ENCODE data around the gene IDS.
"Not testable (repeated sequence)": the region's sequence is repeated elsewhere in the genome, so short reads cannot be mapped to it uniquely, and the experiment has no call there.

The IDS gene

DNA sequence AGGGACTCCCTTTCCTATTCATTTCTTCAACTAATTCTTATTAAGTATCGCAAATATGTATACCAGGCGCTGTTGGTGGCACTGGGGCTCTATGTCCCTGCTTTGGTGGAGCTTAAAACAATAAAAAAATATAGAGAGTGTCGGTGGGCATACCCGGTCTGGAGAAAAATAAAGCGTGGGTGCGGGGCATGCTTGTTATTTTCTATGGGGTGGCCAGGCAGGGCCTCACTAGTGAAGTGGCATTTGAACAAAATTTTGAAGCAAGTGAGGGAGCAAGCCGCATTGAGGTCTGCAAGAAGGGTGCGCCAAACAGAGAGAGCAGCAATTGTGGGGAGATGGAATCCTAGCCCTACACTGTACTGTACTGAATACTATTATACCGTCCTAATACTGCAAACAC lies 565 bp upstream of the IDS start:
- H3K4me3 ChIP-seq (ENCODE audit: low read length): peak overlapping the region; percentile 68; the same call in 1 of the 2 replicates
- no peak for DNase-seq (ENCODE audit: low read depth, low spot score)

DNA sequence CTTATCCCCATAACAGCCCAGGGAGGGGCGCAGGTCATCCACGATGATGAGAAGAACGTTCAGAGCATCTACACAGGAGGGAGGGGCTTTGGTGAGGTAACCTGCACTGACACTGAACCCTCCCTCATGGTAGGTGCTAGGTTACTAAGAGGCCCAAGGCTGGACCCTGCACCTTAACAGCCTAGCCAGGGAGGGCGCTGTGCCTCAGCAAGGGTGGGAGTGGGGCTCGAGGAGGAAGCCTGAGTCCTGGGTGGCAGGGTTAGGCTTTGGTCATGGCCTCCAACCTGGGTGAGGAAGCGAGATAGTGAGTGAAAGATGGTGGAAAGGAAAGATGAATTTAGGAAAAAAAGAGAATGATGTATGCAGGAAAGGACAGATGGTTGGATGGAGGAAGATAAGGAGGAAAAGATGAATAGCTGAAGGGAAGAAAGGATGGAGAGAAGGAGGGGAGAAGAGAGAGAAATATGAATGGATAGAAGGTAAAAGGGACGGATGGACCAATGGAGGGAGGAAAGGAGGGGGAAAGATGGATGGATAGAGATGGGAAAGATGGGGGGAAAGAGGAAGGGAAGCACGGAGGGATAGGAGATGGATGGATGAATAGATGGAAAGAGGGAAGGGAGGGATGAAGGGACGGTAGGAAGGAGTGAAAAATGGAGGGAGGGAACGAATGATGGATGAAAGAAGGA lies 736 bp downstream of the IDS start:
- peak overlapping the region; percentile 68 for H3K4me3 ChIP-seq (ENCODE audit: low read length)
- DNase-seq (ENCODE audit: low read depth, low spot score): no peak

DNA sequence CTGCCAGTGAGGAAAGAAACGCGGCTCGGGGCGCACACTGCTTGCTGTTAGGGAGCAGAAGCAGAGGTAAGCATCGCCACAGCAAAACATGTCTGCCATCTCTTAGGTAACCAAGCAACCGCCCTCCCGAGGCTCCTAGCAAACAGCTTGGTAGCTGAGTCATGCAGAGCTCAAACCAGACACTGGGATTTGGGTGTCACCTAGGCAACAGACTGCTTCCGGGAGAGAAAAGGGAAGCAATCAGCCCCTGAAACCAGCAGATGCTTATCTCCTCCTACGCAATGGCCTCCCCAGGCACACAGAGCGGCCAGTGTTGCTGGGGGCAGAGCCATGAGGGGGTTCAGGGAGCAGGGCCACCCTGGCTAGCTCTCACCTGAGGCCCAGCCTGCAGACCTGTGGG lies 1.7 kb downstream of the IDS start:
- H3K4me3 ChIP-seq (ENCODE audit: low read length): peak overlapping the region; percentile 23; the same call in 1 of the 2 replicates
- DNase-seq (ENCODE audit: low read depth, low spot score): peak; percentile 59

DNA sequence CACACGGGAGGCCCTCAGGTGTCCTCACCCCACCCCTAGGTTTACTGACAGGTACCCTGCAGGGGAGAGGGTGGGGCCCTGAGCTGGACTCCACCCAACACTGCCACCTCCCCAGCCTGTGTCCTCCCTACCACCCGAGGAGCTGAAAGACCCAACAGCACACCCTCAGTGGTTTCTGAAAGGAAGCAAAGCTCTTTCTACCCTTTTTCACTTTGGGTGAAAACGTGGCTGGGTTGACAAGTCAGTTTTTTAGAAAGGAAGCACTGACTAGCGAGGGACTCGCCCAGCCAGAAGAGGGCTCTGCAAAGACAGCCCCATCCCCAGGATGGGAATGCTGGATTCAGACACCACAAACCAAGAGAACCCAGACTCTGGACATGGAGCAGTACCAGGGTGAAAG lies 2.2 kb downstream of the IDS start:
- not testable (repeated sequence) for H3K4me3 ChIP-seq (ENCODE audit: low read length); DNase-seq (ENCODE audit: low read depth, low spot score)

DNA sequence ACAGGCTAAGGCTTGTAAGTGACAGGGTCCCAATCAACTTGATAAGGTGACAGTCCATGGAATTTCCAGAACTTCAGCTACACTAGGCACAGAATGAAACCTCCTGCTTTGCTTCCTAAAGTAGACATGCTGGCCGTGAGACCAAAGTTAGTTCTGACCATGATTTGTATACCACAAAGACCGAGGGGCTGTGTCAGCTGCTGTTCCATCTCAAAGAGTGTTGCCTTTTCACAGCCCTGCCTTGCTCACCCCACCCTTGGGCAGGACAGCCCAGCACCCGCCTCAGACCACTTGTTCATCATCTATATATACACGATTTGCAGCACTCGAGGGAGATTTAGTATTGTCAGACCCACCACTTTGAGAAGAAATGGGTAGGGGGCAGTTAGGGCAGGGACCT lies 5.3 kb downstream of the IDS start:
- DNase-seq (ENCODE audit: low read depth, low spot score): no peak
- no peak overlapping the region for H3K4me3 ChIP-seq (ENCODE audit: low read length)

DNA sequence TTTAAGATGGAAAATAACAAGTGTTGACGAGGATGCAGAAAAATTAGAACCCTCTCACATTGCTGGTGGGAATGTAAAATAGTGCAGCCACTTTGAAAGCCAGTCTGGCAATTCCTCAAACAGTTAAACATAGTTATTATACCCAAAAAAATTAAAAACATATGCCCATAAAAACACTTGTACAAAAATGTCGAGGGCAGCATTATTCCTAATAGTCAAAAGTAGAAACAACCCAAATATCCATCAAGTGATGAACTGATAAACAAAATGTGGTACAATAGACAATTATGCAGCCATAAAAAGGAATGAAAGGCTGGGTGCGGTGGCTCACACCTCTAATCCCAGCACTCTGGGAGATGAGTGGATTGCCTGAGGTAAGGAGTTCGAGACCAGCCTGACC lies 6.3 kb downstream of the IDS start:
- no peak overlapping the region for H3K4me3 ChIP-seq (ENCODE audit: low read length)
- no peak for DNase-seq (ENCODE audit: low read depth, low spot score)

DNA sequence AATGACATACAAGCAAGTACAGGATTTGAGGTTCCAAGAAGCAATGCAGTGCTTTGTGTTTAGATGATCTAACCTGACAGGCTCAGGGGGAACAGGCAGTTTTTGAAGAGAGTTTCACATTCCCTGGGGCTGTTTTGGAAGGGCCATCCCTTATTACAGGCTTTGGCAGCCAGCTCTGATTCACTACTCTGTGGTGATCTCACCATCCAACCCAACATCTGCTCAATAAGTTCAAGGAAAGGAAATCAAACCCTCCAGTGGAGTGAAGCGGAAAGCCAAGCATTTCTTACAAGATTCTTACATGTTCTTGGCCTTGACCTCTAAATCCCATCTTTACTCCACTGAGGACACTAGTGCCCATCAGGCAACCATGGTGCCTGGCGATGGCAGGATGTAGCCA lies 7.5 kb downstream of the IDS start:
- no peak for DNase-seq (ENCODE audit: low read depth, low spot score)
- no peak overlapping the region for H3K4me3 ChIP-seq (ENCODE audit: low read length)

DNA sequence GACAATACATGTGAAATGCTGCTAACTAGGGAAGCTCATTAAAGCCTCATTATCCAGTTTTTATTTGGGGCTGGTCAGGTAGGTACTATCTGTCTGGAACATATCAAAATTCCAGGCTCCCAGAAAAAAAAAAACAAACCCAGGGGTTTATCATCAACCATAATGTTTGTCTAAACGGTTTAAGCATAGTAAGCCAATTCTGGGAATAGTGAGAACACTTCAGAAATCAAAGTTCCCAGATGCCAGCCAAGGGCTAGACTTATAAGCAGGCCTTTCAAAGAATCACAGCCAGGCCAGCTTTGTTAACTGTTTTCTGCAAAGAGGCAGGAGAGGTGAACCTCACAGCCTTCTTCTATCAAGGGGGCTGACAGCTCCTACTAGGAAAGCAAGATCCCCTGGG lies 8.1 kb downstream of the IDS start:
- H3K4me3 ChIP-seq (ENCODE audit: low read length): no peak overlapping the region
- DNase-seq (ENCODE audit: low read depth, low spot score): no peak

DNA sequence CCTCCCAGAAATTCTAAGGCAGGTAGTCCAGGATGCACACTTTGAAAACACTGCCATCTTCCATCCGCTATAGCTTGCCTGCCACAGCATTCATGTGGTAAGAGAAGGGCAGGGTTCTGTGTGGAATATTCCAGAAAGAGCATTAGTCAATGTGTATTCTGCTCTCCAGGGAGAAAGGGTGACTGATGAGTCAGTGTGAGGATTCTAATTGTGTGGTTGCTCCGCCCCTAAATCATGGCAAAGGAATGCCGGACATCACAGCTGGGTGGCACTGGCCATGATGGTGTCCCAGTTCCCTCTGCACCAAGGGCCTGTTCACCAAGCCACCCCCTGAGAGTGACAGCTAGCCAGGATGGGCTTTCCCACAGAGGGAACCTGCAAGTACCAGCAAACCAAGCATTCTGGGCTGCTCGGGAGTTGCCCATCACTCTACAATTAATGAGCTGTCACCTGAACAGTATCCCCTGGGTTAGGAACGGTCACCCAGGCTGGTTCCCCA lies 9.5 kb downstream of the IDS start:
- no peak for DNase-seq (ENCODE audit: low read depth, low spot score)
- no peak overlapping the region for H3K4me3 ChIP-seq (ENCODE audit: low read length)

DNA sequence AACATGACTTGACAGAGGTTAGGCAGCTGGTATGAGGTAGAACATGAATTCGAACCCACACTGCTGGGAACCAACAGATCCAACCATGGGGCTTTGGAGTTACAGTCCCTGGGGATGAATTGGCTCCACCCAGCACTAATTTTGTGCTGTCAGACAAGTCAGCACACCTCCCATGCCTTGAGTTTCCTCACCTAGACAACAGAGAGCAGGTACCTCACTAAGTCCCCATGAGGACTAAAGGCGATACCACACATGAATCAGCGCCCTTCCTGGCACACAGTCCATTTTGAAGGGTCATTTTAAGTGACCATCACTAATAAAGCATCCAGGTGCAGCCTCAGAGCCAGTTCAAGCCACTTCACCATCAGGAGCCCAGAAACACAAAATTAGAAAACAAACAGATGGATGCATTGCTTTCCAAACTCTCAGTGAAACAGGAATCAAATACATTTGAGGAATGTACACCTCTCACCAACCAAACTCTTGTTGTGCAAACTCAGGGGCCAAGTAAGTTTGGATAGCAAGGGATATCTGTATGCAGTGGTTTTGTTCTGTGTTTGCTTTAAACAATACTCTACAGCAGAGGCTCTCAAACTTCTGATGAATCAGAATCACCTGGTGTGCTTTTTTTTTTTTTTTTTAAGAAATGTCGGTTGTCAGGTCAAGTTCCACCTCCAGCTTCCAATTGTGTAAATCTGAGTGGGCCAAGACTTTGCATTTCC lies 10.1 kb downstream of the IDS start:
- no peak for DNase-seq (ENCODE audit: low read depth, low spot score)
- H3K4me3 ChIP-seq (ENCODE audit: low read length): no peak overlapping the region

DNA sequence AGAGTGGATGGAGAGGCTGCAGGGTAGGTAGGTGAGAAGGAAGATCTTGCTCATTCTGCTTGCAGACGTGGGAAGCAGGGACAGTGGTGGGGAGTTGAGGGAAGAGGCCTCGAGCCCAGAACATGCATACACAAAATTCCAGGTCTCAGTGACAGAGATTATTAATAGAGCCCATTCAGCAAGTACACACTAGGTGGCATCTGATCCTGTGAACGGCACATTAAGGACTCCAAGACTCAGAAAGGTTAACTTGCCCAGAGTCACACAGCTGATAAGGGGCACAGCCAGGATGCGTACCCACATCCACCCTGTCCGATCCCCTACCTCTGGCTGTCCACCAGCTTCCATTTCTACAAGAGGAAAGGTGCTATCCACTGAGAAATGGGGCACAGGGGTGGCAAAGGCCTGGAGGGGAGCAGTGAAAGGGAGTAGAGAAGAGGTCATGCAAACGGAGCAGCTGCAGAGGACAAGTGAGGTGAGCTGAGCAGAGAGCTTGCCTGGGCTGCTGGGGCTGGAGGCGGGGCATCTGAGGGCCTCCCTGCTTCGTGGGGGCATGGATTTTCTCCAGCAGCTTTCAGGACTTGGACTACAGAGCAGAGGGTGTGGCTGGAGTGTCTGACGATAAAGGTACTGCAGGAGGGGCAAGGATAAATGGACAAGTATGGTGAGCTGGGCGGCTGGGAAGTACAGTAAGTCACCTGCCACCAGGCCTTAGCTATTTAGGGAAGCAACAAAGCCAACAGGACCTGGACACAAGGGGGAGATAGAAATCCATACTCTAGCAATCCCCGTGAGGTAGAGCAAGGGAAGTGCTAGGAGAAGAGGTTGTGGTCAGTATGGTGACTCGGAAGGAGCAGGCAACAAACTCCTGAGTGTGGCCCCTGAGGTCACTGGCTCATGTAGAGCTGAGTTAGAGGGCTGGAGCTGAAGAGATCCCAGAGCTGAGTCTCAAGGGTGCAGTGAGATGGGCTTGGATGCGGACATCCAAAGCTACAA lies 11.2 kb downstream of the IDS start:
- no peak overlapping the region for H3K4me3 ChIP-seq (ENCODE audit: low read length)
- no peak for DNase-seq (ENCODE audit: low read depth, low spot score)

DNA sequence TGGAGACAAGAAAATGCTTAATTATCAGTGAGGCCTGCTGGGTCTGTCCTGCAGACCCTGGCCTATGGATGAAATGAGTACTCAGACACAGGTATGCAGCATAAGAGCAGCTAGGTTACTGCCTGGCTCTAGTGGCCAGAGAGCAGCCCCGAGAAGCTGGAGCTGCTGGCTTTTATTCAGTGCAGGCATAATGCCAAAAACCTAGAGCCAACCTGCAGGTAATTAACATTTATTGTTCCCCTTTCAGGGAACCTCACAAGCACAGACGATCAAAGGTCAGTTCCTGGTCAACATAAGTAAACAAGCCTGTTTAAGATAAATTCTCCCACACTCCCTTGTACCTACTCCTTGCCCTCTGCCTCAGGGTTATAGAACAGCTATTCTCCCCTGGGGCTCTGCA lies 13.3 kb downstream of the IDS start:
- no peak overlapping the region for H3K4me3 ChIP-seq (ENCODE audit: low read length)
- DNase-seq (ENCODE audit: low read depth, low spot score): no peak

DNA sequence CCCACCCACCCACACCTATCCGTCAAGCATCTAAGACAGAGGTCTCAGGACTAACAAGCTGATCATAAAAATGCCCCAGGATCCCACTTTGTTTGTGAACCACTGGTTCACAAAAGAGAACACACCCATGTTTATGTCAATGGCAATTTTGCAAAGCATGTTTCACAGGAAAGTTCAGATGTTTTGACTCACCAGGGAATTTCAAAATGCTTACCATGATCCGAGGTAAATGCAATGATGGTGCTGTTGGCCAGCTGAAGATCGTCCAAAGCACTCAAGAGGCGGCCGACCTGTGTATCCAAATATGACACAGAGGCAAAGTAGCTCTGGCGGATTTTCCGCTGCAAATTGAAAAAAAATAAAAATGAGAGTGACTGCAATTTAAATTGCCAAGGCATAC lies 15.0 kb downstream of the IDS start:
- DNase-seq (ENCODE audit: low read depth, low spot score): no peak
- no peak overlapping the region for H3K4me3 ChIP-seq (ENCODE audit: low read length)

DNA sequence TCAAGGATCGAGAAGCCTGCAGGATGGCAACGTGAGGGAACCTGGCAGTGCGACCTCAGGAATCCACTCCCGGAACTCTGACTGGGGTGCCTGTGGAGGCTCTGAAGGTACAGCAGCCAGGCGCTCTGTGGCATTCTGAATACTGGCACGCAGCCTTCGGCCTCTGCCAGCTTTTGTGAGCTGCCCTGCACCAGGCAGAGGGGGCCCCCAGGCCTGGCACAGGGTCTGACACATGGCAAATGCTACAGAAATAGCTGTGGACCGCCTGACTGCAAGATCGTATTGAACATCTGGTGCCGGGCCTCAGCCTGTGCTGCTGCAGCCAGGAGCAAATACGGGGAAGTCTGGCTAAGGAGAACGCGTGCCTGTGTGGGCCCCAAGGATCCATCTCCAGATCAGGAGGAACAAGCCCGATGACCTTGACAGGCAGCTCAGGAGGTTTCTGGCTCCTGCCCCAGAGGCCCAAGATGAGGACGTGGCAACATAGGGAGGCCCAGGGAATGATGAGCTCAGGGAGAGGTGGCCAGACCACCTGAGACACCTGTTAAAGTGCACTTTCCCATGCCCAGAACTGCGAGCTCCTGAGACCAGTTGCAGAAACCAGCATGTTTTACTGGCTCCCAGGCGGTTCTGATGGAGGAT lies 16.6 kb downstream of the IDS start:
- not testable (repeated sequence) for DNase-seq (ENCODE audit: low read depth, low spot score); H3K4me3 ChIP-seq (ENCODE audit: low read length)

DNA sequence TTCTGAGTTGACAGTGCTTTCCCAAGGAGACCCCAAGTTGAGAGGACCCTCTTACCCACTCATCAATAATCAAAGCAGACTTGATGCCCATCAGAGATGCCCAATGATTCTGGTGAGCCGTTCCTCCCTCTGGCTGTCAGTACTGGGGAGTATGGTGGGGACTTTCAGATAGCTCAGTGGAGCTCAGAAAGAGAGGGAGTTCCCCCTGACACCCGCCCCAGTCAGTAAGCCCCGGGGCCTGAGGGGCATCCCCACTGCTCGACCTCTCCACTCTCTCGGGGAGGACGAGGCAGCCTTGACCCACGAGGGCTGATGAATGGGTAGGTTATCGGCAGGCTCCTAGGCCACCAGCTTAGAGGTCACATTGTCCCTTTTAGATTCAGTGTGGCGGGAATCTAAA lies 17.1 kb downstream of the IDS start:
- H3K4me3 ChIP-seq (ENCODE audit: low read length); DNase-seq (ENCODE audit: low read depth, low spot score): not testable (repeated sequence)

DNA sequence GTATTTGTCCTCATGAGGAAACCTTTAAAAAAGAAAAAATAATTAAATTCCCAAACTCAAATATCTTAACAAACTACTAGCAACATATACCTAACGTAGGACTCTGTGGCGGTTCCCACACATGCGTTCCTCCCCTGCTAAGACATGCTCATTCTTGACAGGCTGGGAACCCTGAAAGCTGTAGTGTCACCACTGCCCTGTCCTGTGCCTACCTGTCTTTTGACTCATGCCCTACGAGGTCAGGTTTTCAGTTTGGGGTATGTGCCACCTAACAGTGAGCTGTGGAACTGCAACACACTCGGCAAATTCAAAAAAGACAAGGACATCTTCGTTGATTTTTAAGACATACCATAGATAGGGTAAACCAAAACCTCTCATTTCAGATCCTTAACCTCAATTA lies 17.8 kb downstream of the IDS start:
- no peak for DNase-seq (ENCODE audit: low read depth, low spot score)
- H3K4me3 ChIP-seq (ENCODE audit: low read length): no peak overlapping the region

DNA sequence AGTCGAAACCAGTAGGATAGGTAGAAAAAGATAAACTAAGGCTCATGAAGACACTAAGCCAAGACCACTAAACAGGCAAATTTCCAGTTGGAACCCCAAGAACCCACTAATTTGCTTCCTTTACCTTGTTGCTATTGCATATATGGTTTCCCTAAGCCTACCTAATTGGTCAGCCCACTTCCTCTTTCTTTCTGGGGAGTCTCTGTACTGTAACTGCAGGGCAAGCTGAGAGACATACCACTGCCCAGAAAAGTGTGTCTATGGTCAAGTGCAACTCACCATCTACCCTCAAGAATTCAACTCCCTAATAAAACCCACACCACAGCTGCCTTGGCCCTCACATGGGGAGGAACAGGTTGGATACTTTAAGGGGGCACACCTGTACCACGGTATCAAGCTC lies 28.6 kb downstream of the IDS start:
- no peak overlapping the region for H3K4me3 ChIP-seq (ENCODE audit: low read length)
- DNase-seq (ENCODE audit: low read depth, low spot score): no peak

DNA sequence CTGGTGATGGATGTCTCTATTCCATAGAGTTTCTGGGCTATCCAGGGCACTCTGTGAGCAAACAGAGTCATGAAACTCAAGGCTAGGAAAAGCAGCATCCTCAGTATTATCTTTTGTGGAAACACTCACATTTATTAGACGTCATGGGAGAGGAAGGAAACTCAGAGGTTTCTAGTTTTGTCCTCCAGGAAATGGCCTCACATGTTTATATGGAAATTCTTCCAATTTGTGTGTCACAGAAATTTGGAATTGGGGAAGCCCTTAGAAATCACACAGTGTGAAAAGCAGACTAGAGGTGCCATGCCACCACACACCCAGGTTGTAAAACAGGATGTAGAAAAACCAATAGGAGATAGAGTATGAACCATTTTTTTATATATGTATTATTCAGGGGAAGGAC lies 31.1 kb downstream of the IDS start:
- DNase-seq (ENCODE audit: low read depth, low spot score): no peak
- no peak overlapping the region for H3K4me3 ChIP-seq (ENCODE audit: low read length)

DNA sequence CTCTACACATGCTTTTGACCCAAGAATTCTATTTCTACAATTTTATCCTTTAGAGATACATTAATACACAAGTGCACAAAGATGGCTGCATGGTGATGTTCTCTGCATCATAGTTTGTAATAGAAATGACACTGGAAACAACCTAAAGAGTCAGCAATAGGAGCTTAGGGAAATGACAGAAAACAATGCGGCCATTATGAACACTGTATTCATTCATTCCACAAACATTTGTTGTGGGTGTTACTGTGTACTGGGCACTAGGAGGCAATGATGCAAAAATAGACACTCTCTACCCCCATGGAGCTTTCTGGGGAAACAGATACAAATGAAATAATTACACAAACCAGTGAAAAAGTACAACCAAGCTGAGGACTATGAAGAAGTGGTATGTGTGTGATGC lies 32.0 kb downstream of the IDS start:
- no peak overlapping the region for H3K4me3 ChIP-seq (ENCODE audit: low read length)
- no peak for DNase-seq (ENCODE audit: low read depth, low spot score)
